ENCODE measurements around the gene ABCC6. TPM values are rescaled to one million over a fixed set of nuclear protein-coding genes. Genes with fewer than 3 reads are reported as not detected.
A peak's percentile ranks its signal among the peaks of the same experiment; 100 is the strongest.

ABCC6 gene
- polyA plus RNA-seq, 1 donor, result 88.3 TPM

DNA sequence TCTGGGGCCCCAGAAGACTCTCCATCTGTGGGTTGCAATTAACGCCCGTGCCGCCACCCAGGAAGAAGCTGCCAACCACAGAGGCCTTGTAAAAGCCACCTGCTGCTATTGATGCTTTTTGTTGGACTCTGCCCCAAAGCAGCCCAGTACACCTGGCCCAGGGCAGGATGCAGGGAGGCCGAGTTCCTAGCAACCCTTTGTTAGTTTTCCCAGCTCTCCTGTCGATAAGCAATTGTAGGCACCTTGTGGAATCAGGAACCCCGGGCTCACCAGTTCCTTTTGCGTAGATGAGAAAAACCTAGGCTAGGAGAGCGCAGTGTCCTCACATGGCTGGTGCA is 103.3 kb downstream of the ABCC6 start:
- H3K27ac ChIP-seq (ENCODE audit: low read length), result peak overlapping the region; percentile 13
- peak; percentile 49 to 81 for DNase-seq
- H3K27me3 ChIP-seq (ENCODE audit: control insufficient read depth, insufficient read depth, low read length), result no peaks in the 10 kb centered on the region
- H3K4me1 ChIP-seq (ENCODE audit: control insufficient read depth, insufficient read depth, low read length), result peaks cover 4% of the 10 kb centered on the region
- WGBS (ENCODE audit: insufficient coverage, low lambda C conversion rate), result no CpG with 5 or more reads among the region's 8 CpGs
- H3K36me3 ChIP-seq (ENCODE audit: control insufficient read depth, insufficient read depth, low read length), result peaks cover 31% of the 10 kb centered on the region
- no peak overlapping the region for H3K4me3 ChIP-seq (ENCODE audit: low read length)
- H3K9me3 ChIP-seq (ENCODE audit: control insufficient read depth, low read depth, low read length), result peaks cover 13% of the 10 kb centered on the region

GRCh38 chr16:16118337-16118736 is 105.0 kb downstream of the ABCC6 start:
- Histone ChIP-seq H3K4me1 (ENCODE audit: control insufficient read depth, insufficient read depth, low read length) (peaks cover 4% of the 10 kb centered on the region), H3K27me3 (ENCODE audit: control insufficient read depth, insufficient read depth, low read length) (no peaks in the 10 kb centered on the region), H3K4me3 (ENCODE audit: low read length) (no peak overlapping the region), H3K36me3 (ENCODE audit: control insufficient read depth, insufficient read depth, low read length) (peaks cover 24% of the 10 kb centered on the region), H3K9me3 (ENCODE audit: control insufficient read depth, low read depth, low read length) (peaks cover 8% of the 10 kb centered on the region), H3K27ac (ENCODE audit: low read length) (no peak overlapping the region)
- 100% methylated on average over 1 of the region's 7 CpGs for WGBS (ENCODE audit: insufficient coverage, low lambda C conversion rate)
- DNase-seq, result no peak

DNA sequence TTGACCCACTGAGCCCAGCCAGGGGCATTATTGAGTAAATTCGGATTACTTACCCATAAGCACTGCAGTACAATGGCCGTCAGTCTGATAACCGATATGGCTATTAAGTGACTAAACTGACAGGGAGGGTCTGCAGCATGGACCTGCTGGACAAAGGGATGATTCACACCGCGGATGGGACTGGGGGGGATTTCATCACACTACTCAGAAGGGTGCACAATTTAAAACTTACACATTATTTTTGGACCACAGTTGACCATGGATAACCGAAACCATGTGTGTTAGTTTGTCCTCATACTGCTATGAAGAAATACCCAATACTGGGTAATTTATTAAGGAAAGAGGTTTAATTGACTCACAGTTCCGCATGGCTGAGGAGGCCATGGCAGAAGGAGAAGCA is 106.5 kb downstream of the ABCC6 start:
- H3K36me3 ChIP-seq (ENCODE audit: control insufficient read depth, insufficient read depth, low read length), result peaks cover 25% of the 10 kb centered on the region
- WGBS (ENCODE audit: insufficient coverage, low lambda C conversion rate), result no CpG with 5 or more reads among the region's 7 CpGs
- no peak overlapping the region for H3K4me3 ChIP-seq (ENCODE audit: low read length)
- no peak overlapping the region for H3K27ac ChIP-seq (ENCODE audit: low read length)
- H3K27me3 ChIP-seq (ENCODE audit: control insufficient read depth, insufficient read depth, low read length), result no peaks in the 10 kb centered on the region
- peaks cover 4% of the 10 kb centered on the region for H3K4me1 ChIP-seq (ENCODE audit: control insufficient read depth, insufficient read depth, low read length)
- H3K9me3 ChIP-seq (ENCODE audit: control insufficient read depth, low read depth, low read length), result peaks cover 8% of the 10 kb centered on the region
- no peak for DNase-seq

GRCh38 chr16:16113076-16113475 is 110.2 kb downstream of the ABCC6 start:
- Histone ChIP-seq H3K4me3 (ENCODE audit: low read length) (no peak overlapping the region), H3K9me3 (ENCODE audit: control insufficient read depth, low read depth, low read length) (peaks cover 1% of the 10 kb centered on the region), H3K27ac (ENCODE audit: low read length) (no peak overlapping the region), H3K27me3 (ENCODE audit: control insufficient read depth, insufficient read depth, low read length) (no peaks in the 10 kb centered on the region), H3K36me3 (ENCODE audit: control insufficient read depth, insufficient read depth, low read length) (peaks cover 25% of the 10 kb centered on the region), H3K4me1 (ENCODE audit: control insufficient read depth, insufficient read depth, low read length) (no peaks in the 10 kb centered on the region)
- no peak for DNase-seq
- WGBS (ENCODE audit: insufficient coverage, low lambda C conversion rate), result no CpG with 5 or more reads among the region's 8 CpGs

- no peak for DNase-seq
- Histone ChIP-seq H3K4me3 (ENCODE audit: low read length) (no peak overlapping the region), H3K27me3 (ENCODE audit: control insufficient read depth, insufficient read depth, low read length) (no peaks in the 10 kb centered on the region), H3K4me1 (ENCODE audit: control insufficient read depth, insufficient read depth, low read length) (no peaks in the 10 kb centered on the region), H3K9me3 (ENCODE audit: control insufficient read depth, low read depth, low read length) (no peaks in the 10 kb centered on the region), H3K27ac (ENCODE audit: low read length) (no peak overlapping the region), H3K36me3 (ENCODE audit: control insufficient read depth, insufficient read depth, low read length) (peaks cover 22% of the 10 kb centered on the region)
- no CpG with 5 or more reads among the region's 8 CpGs for WGBS (ENCODE audit: insufficient coverage, low lambda C conversion rate)
These were observed 110.7 kb downstream of the ABCC6 start for GRCh38 chr16:16112450-16113053.

DNA sequence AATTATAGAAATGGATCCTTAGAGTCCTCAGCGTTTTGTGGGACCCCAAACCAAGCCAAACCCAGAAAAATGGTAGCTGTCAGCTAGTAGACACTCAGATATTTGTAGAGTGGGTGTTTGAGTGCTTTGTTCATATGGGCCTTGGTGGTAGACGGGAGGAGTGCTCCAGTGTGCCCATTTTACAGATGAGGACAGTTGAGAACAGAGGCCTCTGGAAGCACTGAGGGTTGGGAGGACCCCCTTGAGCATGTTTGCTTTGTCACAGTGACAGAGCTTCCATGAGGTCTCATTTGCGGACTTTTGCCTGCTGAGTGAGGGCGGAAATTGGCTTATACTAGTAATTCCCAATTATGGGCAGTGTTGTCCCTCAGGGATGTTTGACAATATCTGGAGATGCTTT is 111.7 kb downstream of the ABCC6 start:
- Histone ChIP-seq H3K27ac (ENCODE audit: low read length) (no peak overlapping the region), H3K9me3 (ENCODE audit: control insufficient read depth, low read depth, low read length) (no peaks in the 10 kb centered on the region), H3K36me3 (ENCODE audit: control insufficient read depth, insufficient read depth, low read length) (peaks cover 16% of the 10 kb centered on the region), H3K27me3 (ENCODE audit: control insufficient read depth, insufficient read depth, low read length) (no peaks in the 10 kb centered on the region), H3K4me1 (ENCODE audit: control insufficient read depth, insufficient read depth, low read length) (no peaks in the 10 kb centered on the region), H3K4me3 (ENCODE audit: low read length) (no peak overlapping the region)
- no CpG with 5 or more reads among the region's 4 CpGs for WGBS (ENCODE audit: insufficient coverage, low lambda C conversion rate)
- no peak for DNase-seq

- Histone ChIP-seq H3K27me3 (ENCODE audit: control insufficient read depth, insufficient read depth, low read length) (no peaks in the 10 kb centered on the region), H3K9me3 (ENCODE audit: control insufficient read depth, low read depth, low read length) (no peaks in the 10 kb centered on the region), H3K4me3 (ENCODE audit: low read length) (no peak overlapping the region), H3K36me3 (ENCODE audit: control insufficient read depth, insufficient read depth, low read length) (peaks cover 15% of the 10 kb centered on the region), H3K4me1 (ENCODE audit: control insufficient read depth, insufficient read depth, low read length) (no peaks in the 10 kb centered on the region), H3K27ac (ENCODE audit: low read length) (no peak overlapping the region)
- WGBS (ENCODE audit: insufficient coverage, low lambda C conversion rate), result no CpG with 5 or more reads among the region's 9 CpGs
- no peak for DNase-seq
These were observed 113.2 kb downstream of the ABCC6 start for GRCh38 chr16:16110111-16110490.

- no peak overlapping the region for H3K4me3 ChIP-seq (ENCODE audit: low read length)
- H3K27ac ChIP-seq (ENCODE audit: low read length), result no peak overlapping the region
- no peaks in the 10 kb centered on the region for H3K9me3 ChIP-seq (ENCODE audit: control insufficient read depth, low read depth, low read length)
- 20% methylated on average over 1 of the region's 8 CpGs for WGBS (ENCODE audit: insufficient coverage, low lambda C conversion rate)
- H3K27me3 ChIP-seq (ENCODE audit: control insufficient read depth, insufficient read depth, low read length), result no peaks in the 10 kb centered on the region
- no peaks in the 10 kb centered on the region for H3K4me1 ChIP-seq (ENCODE audit: control insufficient read depth, insufficient read depth, low read length)
- DNase-seq, result no peak
- peaks cover 15% of the 10 kb centered on the region for H3K36me3 ChIP-seq (ENCODE audit: control insufficient read depth, insufficient read depth, low read length)
These were observed 113.7 kb downstream of the ABCC6 start for GRCh38 chr16:16109453-16110110.

DNA sequence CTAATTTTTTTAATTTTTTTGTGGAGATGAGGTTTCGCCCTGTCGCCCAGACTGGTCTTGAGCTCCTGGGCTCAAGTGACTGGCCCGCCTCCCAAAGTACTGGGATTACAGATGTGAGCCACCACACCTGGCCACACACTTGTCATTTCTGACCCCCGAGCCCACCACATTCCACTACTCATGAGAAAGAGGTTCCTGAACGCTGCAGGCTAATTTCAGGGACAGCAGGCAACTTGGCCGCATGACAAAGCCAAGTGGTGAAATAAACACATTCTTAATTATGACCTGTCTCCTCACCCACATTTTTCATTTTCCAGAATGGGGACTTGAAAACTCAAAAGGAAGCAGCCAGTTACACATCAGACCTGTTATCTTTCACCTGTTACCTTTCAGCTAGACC is 114.5 kb downstream of the ABCC6 start:
- Histone ChIP-seq H3K27ac (ENCODE audit: low read length) (no peak overlapping the region), H3K9me3 (ENCODE audit: control insufficient read depth, low read depth, low read length) (no peaks in the 10 kb centered on the region), H3K4me3 (ENCODE audit: low read length) (no peak overlapping the region), H3K27me3 (ENCODE audit: control insufficient read depth, insufficient read depth, low read length) (no peaks in the 10 kb centered on the region), H3K36me3 (ENCODE audit: control insufficient read depth, insufficient read depth, low read length) (peaks cover 15% of the 10 kb centered on the region), H3K4me1 (ENCODE audit: control insufficient read depth, insufficient read depth, low read length) (no peaks in the 10 kb centered on the region)
- WGBS (ENCODE audit: insufficient coverage, low lambda C conversion rate), result no CpG with 5 or more reads among the region's 6 CpGs
- no peak for DNase-seq

- Histone ChIP-seq H3K36me3 (ENCODE audit: control insufficient read depth, insufficient read depth, low read length) (peaks cover 15% of the 10 kb centered on the region), H3K4me1 (ENCODE audit: control insufficient read depth, insufficient read depth, low read length) (no peaks in the 10 kb centered on the region), H3K27me3 (ENCODE audit: control insufficient read depth, insufficient read depth, low read length) (no peaks in the 10 kb centered on the region), H3K4me3 (ENCODE audit: low read length) (no peak overlapping the region), H3K9me3 (ENCODE audit: control insufficient read depth, low read depth, low read length) (no peaks in the 10 kb centered on the region), H3K27ac (ENCODE audit: low read length) (no peak overlapping the region)
- no peak for DNase-seq
- no CpG with 5 or more reads among the region's 6 CpGs for WGBS (ENCODE audit: insufficient coverage, low lambda C conversion rate)
These were observed 115.5 kb downstream of the ABCC6 start for GRCh38 chr16:16107839-16108238.

- H3K4me3 ChIP-seq (ENCODE audit: low read length), result no peak overlapping the region
- no peak for DNase-seq
- H3K27ac ChIP-seq (ENCODE audit: low read length), result no peak overlapping the region
- WGBS (ENCODE audit: insufficient coverage, low lambda C conversion rate), result no CpG with 5 or more reads among the region's 6 CpGs
- no peaks in the 10 kb centered on the region for H3K27me3 ChIP-seq (ENCODE audit: control insufficient read depth, insufficient read depth, low read length)
- no peaks in the 10 kb centered on the region for H3K4me1 ChIP-seq (ENCODE audit: control insufficient read depth, insufficient read depth, low read length)
- no peaks in the 10 kb centered on the region for H3K9me3 ChIP-seq (ENCODE audit: control insufficient read depth, low read depth, low read length)
- H3K36me3 ChIP-seq (ENCODE audit: control insufficient read depth, insufficient read depth, low read length), result peaks cover 9% of the 10 kb centered on the region
These were observed 116.8 kb downstream of the ABCC6 start for GRCh38 chr16:16106466-16106865.

Measured in large intestine (tissue), 3 donors.